GM19455 (cell line): ENCODE results near the gene ALG2.
A peak's percentile ranks its signal among the peaks of the same experiment; 100 is the strongest.

Experiments
- ATAC-seq: cut with Tn5 transposase; IDR thresholded peaks from one replicate; pipeline ENCODE4 v1.9.1; 2021; ENCODE audit not compliant: unreplicated experiment

ALG2 gene

DNA sequence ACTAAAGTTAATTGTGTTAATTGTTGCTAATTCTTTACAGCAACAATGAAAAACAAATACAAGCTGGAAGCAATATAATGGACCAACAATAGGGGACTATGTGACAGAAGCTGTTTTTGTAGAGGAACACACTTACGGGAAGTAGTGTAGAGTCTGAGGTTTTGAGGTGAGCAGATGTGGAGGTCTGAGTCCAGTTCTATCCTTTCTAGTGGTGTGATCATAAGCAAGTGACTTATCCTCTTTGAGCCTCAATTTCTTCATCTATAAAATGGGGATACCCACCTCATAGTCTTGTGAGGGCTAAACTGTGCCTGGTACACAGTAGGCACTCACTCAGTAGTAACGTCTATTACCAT lies 28.3 kb downstream of the ALG2 start:
- no peak for ATAC-seq

DNA sequence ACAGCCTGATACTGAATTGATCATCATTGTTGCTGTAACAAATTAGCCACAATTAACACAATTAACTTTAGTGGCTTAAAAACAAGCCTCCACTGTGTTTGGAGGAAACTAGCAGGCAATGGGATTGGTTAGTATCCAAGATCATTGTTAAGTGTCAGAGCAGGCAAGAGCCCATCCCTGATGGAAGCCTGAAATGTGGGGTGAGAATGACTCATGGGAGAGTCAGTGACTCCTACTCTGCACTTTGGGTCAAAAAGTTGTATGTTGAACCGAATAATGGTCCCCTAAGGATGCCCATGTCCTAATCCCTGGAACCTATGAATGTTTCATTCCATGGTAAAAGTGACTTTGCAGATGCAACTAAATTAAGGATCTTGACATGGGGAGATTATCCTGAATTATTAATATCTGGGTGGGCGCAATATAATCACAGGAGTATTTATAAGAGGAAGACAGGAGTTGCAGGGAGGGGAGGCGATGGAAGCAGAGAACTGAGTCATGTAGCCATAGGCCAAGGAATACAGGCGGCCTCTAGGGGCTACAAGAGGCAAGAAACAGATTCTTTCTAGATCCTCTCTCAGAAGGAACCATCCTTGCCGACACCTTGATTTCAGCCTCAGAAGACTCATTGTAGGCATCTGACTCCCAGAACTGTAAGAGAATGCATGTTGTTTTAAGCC lies 28.8 kb downstream of the ALG2 start:
- no peak for ATAC-seq

DNA sequence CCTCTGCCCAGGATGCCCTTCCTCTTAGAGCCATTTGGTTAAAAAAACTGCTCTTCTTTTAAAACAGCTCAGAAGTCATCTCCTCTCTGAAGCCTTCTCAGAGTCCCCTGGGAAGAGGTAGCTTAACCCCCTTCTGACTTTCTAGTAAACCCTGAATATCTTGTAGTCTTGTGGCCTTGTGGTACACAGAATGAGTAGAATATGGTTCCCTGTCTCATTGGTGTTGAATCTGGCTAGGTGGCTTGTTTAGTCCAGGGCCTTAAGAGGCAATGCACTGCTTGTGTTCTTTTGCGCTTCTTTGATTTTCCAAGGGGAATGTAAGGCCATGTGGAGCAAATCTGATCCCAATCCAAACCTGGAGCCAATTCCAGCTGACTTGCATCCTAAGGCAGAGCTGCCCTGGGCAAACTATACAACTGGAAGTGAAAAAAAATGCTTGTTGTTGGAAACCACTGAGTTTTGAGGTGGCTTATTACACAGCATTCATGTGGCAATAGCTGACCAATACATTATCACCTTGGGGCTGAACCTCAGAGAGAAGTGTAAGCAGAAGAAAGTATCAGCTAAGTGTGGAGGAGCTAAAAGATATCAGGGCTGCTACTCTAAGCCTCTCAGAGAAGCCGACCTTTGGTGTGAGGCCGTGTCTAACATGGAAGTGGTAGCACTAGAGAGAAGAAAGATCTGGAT lies 31.0 kb downstream of the ALG2 start:
- ATAC-seq: no peak

DNA sequence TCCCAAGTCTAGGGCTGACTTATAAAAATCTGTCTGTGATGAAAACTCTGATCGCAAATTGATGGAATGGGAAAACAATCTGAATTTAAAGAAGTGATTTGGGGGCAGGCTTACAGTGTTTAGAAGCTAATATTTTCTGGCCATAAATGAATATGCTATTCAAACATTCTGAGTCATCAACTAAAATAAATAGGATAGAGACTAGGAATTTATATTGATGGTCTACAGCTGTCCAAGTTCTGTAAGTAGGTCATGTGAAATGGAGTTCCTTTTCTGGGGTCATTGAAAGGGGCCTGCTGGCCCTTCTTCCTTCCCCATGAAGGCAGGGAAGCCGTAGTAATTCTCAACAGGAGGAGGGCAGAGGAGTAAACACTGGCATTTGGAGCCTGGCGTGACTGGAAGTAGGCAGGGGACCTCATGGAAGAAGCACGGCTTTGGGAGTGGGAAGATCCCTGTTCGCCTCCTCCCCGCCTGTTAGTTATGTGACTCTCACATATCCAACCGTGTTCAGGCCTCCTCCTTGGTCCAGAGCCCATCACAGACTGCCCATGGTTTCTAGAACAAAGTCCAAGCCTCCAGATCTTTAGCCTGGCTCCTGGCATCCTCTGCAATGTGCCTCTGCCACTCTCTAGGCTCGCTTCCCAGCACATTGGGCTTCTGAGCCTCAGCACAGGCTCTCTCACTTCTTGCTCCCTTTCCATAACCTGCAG lies 31.7 kb downstream of the ALG2 start:
- no peak for ATAC-seq

DNA sequence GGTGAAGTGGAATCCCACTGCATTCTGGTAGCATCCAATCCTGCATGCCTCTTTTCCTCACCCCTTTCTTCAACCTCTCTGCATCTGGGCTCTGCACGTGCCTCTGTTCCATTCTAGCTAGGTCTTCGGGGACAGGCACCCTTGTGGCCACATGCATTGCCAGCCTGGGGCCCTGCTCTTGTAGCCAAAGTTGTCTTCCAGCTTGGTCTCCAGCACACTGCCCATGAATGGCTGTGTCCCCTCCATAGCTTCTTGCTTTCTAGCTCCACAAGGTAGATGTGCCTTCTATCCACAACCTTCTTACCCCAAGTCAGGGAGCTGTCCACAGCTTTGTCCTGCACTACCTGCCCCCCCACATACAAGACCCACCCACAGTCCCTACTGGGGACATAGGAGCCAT lies 32.6 kb downstream of the ALG2 start:
- ATAC-seq: no peak

DNA sequence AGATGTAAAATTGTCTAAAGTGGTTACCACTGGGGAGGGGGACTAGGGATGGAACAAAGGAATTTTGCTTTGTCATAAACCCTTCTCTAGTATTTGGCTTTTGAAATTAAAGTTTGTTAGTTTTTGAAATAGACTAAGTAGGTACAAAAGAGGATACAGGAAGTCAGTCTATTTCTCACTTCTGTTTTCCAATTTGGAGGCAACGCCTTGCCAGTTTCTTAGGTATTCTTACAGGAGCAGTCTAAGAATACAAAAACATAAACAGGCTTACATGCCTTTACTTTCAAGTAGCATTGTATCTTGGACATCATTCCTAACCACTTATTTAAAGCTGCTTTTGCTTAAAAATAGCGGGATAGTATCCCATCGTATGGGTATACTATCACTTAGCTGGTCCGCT lies 34.4 kb downstream of the ALG2 start:
- no peak for ATAC-seq

DNA sequence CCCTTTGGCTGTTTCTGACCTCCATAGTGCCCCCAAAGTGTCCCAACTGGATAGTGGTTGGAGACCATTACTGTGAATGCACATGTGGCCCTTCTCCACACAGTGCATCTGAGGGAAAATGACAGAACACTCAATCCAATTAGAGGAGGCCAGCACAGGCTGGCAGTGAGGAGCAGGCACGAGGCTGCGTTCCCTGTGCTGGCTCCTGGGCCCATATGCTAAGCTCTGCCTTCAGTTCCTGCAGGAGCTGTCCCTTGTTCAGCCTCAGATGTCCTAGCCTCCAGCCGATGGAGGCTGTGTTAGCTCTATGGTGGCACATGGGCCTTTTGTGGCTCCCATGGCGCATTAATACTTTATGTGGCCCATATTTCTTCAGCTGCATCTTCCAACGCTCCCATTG lies 35.8 kb downstream of the ALG2 start:
- no peak for ATAC-seq

DNA sequence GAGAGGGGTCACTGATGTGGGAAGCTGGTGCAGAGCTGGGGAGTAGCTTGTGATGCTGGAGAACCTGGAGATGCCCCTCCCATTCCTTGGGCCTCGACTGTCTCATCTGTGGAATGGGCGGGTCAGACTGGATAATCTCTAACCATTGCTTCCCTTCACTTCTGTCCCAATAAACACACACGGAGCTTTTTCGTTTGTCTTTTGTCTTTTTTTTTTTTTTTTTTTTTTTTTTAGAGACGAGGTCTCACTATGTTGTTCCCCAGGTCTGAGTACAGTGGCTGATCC lies 36.5 kb downstream of the ALG2 start:
- ATAC-seq: no peak

DNA sequence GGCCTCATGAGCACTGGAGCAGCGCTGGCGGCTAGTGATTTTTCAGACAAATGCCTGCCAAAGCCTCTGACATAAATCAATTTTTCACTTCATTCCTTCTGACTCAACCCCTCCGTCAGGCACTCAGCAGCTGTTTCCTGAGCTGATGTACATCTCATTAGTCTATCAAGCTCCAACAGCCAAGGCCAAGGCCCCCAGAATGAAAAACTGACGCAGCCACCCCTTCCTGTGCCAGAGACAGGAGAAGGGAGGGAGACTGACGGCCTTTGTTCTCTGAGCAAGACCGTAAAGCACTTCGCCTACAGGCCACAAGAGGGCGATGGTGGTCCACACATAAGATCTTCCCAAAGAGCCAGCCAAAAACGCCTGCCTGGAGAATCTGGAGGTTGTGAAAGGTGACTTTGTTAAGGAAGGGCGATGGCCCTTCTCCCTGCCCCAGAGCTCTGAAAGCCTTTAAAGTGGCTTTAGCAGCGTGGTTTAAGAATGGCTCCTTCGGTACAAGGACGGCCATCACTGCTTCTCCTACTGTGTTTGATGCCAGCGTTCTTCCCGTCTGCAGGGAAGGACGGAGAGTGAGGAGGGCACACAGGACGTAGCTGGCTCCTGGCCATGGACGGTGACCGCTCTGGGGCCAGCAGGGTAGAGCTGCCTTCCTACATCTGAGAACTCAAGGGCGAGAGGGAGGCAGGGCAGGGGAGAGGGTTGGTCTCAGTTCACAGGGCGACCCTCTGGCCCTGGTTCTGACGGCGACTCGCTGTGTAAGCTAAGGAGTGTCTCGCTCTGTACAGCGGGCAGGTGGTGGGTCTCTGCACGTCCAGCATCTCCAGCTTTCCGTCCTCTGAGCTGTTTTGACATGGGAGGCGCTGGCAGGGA lies 37.0 kb downstream of the ALG2 start:
- peak; percentile 55 for ATAC-seq

DNA sequence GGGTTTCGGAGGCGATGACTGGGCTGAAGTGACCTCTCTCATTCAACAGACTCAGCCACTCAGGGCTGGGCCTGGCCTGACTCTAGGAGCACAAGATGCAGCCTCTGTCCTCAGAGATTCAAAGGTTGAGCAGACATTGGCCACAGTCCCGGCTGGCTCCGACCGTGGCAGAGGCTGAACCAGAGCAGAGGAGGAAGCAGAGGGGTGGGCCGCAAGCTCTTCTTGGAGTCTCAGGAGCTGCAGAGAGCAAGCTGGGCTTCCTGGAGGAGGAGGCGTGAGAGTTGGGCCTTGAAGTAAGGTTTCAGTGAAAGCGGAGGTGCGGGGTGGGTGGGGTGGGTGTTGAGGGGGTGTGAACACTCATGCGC lies 37.6 kb downstream of the ALG2 start:
- ATAC-seq: no peak

DNA sequence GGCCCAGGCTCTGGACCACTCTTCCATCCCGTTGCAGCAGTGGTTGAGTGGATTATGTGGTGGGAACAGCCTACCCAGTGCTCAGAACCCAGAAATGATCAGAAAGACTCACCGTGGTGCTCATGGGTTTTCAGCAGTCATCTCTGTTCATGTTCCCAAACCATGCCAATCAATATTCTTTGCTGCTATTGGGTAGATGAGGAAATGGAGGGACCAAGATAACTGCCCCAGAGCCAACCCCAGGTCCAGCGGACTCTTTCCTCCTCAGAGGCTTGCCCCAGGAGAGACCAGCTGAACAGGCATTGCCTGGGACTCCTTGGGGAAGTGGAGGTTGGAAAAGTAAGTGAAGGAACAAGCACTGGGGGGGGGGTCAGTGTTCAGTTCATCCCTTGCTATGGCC lies 38.1 kb downstream of the ALG2 start:
- no peak for ATAC-seq

DNA sequence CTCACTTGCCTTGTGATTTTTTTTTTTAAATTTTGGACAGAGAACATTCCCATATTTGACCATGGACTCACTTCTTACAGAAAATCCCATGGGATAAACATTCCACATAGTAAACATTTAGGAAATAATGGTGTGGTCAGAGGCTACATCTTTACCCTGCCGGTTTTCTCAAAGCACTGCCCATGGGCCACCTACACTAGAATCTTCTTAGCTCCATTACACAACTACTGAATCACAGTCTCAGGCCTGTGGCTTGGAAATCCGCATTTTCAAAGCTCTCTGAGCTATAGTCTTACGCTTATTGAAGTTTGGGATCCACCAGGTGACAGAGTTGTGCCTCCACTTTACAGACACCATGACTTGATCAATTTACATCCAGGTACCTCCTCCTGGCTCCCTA lies 39.4 kb downstream of the ALG2 start:
- ATAC-seq: no peak

DNA sequence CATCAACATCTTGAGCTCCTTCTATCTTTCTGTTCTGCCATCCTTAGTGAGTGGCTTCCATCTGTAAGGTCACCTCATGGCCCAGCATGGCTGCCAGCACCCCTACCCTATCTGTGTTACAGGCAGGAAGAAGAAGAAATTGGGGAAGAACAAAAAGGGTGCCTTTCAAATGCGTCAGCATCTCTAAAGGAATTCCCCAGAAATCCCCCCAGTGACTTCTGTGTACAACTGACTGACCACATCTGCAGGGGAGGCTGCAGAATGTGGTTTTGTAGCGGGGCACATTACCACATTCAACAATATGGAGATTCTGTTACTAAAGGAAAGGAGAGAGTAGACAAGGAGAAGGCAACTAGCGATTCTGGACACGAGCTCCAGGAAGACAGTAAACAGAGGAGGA lies 40.1 kb downstream of the ALG2 start:
- ATAC-seq: peak; percentile 37

DNA sequence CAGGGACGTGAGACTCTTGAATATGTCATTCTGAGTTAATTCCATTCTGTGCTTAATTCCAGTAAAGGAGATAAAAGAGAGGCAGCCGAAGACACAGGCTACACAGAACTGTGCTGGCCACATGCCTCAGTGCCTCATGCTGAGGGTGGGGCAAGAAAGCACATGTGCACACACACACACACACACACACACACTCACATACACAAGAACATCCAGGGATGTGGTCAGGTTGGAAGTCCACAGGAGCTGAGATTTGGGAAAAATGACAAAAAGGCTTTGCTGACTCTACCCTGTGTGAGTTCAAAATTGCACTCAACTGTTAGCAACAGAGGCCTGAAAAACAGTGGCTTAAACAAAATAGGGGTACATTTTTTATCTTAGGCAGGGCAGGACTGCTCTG lies 40.5 kb downstream of the ALG2 start:
- no peak for ATAC-seq

DNA sequence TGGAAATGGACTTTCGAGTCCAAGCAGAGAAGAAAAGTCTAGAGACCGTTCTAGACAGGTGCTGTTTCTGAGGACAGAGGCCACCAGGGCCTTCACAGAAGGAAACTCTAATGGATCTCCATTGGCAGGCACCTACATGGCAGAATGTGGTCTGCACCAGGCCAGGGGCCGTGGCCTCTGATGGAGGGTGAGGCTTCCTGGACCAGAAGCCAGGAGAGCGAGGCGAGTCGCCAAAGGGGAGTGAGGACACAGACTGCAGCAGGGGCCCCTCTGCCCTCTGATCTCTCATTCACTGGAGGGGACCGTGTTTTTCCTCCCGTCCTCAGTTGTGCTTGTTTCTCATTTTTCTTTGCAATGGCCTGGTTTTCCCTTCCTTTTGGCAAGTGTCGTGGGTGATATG lies 41.1 kb downstream of the ALG2 start:
- no peak for ATAC-seq

DNA sequence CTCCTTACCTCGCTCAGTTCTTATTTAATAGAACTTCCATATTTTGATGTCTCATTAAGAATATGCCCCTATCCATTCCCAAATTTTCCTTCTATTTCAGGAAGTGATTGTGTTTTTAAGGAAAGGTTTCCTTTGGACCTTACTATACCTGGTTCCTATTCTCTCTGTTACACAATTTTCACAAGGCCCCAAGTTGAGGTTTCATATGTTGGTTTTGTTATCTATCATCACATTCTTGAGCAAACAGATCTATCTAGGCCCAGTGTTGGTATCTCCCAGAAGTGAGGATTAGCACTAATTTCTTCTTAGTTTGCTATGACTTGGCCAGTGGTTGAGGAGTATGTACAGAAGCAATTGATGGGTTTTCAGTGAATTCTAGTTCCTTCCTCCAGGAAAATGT lies 41.5 kb downstream of the ALG2 start:
- ATAC-seq: no peak

DNA sequence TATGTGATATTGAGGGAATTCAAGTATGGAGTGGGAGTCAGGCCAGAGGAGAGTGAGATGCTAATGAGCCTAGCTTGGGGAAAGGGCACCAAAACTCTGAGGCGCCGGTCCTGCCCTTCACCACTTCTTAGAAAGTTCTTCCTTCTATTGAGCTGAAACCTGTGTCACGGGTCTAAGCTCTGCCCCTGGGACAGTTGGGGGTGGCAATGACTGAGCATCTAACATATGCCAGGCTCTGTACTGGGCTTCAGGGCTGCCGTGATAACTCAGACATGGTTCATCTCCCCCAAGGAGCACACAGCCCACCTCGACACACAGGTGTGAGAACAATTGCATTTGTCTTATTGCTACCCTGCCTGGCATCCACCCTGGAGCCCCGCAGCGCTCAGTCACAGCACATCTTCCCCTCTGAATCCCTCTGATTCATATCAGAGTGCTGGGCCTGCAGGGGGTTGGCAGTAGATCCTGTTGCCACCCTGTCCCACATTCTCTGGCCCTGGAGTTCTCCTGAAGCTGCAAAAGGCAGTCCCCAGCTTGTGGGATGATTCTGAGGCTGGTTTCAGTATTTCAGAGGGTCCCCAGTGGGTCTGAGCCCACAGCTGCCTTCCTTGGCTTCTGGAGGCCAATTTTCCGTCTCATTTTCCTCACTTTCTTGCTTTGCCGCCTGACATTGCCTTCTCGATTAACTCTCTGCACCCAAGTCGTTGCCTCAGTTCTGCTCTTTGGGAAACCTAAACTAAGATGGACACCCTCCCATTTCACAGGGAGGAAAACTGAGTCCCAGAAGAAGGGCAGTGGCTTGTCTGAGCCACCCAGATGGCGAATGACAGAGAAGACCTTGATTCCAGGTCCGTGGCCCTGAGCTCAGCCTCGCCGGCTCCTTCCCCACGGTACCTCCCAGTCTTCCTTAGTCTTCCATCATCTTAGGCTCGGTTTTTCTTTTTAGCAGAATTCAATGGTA lies 42.5 kb downstream of the ALG2 start:
- no peak for ATAC-seq

DNA sequence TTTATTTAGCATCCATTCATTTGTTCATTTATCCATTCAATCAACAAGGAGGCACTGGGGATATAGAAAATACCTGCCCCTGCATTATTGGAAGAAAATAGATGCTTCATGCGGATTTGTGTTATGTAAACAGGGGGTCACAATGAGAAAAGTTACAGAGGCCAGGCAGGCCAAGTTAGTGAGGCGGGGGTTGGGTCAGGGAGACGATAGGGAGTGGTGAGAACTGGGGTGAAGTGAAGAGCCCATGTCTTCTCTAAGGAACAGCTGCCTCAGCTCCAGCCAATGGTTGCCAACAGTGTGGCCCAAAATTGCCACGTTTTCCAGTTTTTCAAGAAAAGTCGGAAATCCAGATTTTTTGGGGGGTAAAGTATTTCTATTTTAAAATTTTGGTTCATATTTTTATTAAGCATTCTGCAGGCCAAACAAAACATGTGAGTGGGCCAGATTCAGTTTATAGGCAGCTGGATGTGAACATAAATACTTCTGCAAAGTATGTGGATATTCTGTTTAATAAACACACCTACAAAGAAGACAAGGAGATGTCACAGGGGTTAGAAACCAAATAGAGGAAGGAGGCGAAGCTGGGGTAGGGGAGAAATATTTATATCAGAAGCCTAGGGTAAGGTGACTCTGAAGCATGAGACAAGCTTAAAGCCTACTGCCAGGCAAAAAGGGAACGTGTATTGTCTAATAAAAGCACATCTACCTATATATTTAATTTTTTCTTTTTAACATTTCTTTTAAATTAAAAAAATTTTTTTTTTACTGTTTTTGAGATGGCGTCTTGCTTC lies 44.0 kb downstream of the ALG2 start:
- ATAC-seq: no peak

DNA sequence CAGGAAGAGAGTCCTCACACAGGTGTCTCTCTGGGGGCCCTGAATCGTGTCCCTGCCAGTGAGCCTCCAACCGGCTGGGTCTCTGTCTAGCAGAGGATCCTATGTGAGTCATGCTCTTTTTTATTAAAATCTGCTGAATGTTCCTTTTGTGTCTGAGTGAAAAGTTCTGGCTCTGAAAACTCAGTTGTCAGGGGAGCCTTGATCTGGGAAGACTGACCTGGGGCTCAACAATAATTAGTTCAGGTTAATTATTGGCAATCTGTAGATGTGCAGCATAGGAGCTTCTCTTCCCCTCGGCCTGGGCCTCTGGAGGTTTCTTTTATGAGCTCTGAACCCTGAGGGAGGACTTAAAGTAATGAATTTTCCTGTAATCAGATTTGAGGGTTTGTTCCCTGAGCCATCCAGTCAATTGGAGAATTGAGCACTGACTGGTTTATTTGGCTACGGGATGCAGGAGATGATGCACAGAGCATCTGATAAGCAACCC lies 45.2 kb downstream of the ALG2 start:
- ATAC-seq: no peak
